GM12878 (cell line): ENCODE results near the gene ZNF668. TPM values are rescaled to one million over a fixed set of nuclear protein-coding genes. Genes with fewer than 3 reads are reported as not detected.
A peak's percentile ranks its signal among the peaks of the same experiment; 100 is the strongest.

Experiments
- ATAC-seq: fragments of 200-7000 bp; cut with Tn5 transposase; 3 replicates; pipeline ENCODE4 v1.9.1; 2020; ENCODE audit warnings: mild to moderate bottlenecking, moderate library complexity
- Bru-seq: library from RNA; stranded (reverse); fragments of 400-500 nt; gene quantifications from one replicate; lab custom pipeline; 2021; lab: Mats Ljungman, UMichigan
- BruChase-seq, 2 experiments: library from RNA; stranded (reverse); fragments of 400-500 nt; gene quantifications; one replicate each; lab custom pipeline; 2021; lab: Mats Ljungman, UMichigan
- BruUV-seq: library from RNA; stranded (reverse); fragments of 400-500 nt; replicated peaks from 2 replicates; lab custom pipeline; 2021; lab: Mats Ljungman, UMichigan
- CTCF ChIA-PET: fragments of 300-600 bp; sonication (Branson Sonifier 250); formaldehyde crosslinking; extraction: SDS; loops from one replicate; lab custom pipeline; 2021; ENCODE audit warnings: inconsistent platforms; lab: Yijun Ruan, JAX
- POLR2A ChIA-PET: fragments of 350-600 bp; formaldehyde crosslinking; extraction: SDS; loops from one replicate; lab custom pipeline; 2021; ENCODE audit warnings: inconsistent platforms; lab: Charles Lee
- RAD21 ChIA-PET: fragments of 300-600 bp; sonication (Branson Sonifier 250); formaldehyde crosslinking; loops from one replicate; lab custom pipeline; 2023; ENCODE audit warnings: antibody characterized with exemption; ENCODE audit not compliant: unreplicated experiment; lab: Charles Lee
- SMC1A ChIA-PET: fragments of 300-600 bp; sonication (Branson Sonifier 250); formaldehyde crosslinking; loops from one replicate; lab custom pipeline; 2023; ENCODE audit not compliant: unreplicated experiment, uncharacterized antibody; lab: Charles Lee
- DNase-seq: peaks from one replicate; pipeline ENCODE4 v3.0.0-alpha.2; 2011; ENCODE audit warnings: low read depth, low spot score
- FAIRE-seq: peaks from 3 replicates; lab custom pipeline; 2011; peaks lifted over from hg19 to GRCh38; lab: Jason Lieb, UNC
- H2AFZ ChIP-seq: 2 replicates; pipeline ENCODE4 v1.6.0; 2011; ENCODE audit warnings: low read depth, low read length, control low read depth; ENCODE audit not compliant: control insufficient read depth
- H3K27ac ChIP-seq: 2 replicates; pipeline ENCODE4 v1.5.1; 2011; ENCODE audit warnings: control low read depth; ENCODE audit not compliant: control insufficient read depth, insufficient read depth
- H3K27me3 ChIP-seq, 2 experiments: replicated peaks in 1 of 2; 2 replicates each; pipeline versions ENCODE4 v1.6.0 to v1.6.1; 2011; ENCODE audit warnings: low read length in 1 of 2; ENCODE audit not compliant: control insufficient read depth in 2 of 2, insufficient read depth in 2 of 2
- H3K36me3 ChIP-seq, 2 experiments: 2 replicates each; pipeline ENCODE4 v1.5.1; 2011; ENCODE audit warnings: low read length in 1 of 2; ENCODE audit not compliant: control insufficient read depth in 2 of 2, insufficient read depth in 2 of 2
- H3K4me1 ChIP-seq: 2 replicates; pipeline ENCODE4 v1.6.1; 2011; ENCODE audit warnings: mild to moderate bottlenecking, low read length, moderate library complexity, mixed read lengths; ENCODE audit not compliant: control insufficient read depth, insufficient read depth
- H3K4me2 ChIP-seq: 2 replicates; pipeline ENCODE4 v1.6.0; 2011; ENCODE audit warnings: control low read depth; ENCODE audit not compliant: control insufficient read depth, insufficient read depth
- H3K4me3 ChIP-seq: fragments of 200-600 bp; sonication (generic); 2 replicates; pipeline ENCODE4 v1.5.1; 2016
- H3K79me2 ChIP-seq: 2 replicates; pipeline ENCODE4 v1.6.0; 2011; ENCODE audit warnings: low read length; ENCODE audit not compliant: control insufficient read depth, insufficient read depth
- H3K9ac ChIP-seq: 2 replicates; pipeline ENCODE4 v1.8.0; 2011; ENCODE audit warnings: low read length, control low read depth, mixed read lengths; ENCODE audit not compliant: control insufficient read depth, insufficient read depth
- H3K9me3 ChIP-seq: replicated peaks from 3 replicates; pipeline ENCODE4 v1.5.1; 2011; ENCODE audit warnings: mild to moderate bottlenecking, low read length; ENCODE audit not compliant: control insufficient read depth, insufficient read depth
- H4K20me1 ChIP-seq: 2 replicates; pipeline ENCODE4 v1.6.0; 2011; ENCODE audit not compliant: control insufficient read depth, insufficient read depth
- ASH2L ChIP-seq: fragments of 300-600, 200-600 bp; sonication (generic); IDR thresholded peaks from 2 replicates; pipeline ENCODE4 v1.6.1; 2017; ENCODE audit warnings: low read depth, mild to moderate bottlenecking, borderline replicate concordance
- BHLHE40 ChIP-seq, 2 experiments: fragments of 450-650 bp in 1 of 2; IDR thresholded peaks; 2 replicates each; pipeline ENCODE4 v1.6.1; 2011 to 2017; ENCODE audit warnings: low read depth in 2 of 2, borderline replicate concordance in 1 of 2, improper control_type of control experiment in 1 of 2, low read length in 1 of 2, mild to moderate bottlenecking in 1 of 2
- CBX3 ChIP-seq: fragments of 200-600 bp; sonication (generic); IDR thresholded peaks from 2 replicates; pipeline ENCODE4 v1.6.1; 2016; ENCODE audit warnings: low read depth, borderline replicate concordance
- EZH2 ChIP-seq: IDR thresholded peaks from 2 replicates; pipeline ENCODE4 v1.6.1; 2012; ENCODE audit warnings: low read depth, mild to moderate bottlenecking, control low read depth, inconsistent platforms, low read length, borderline replicate concordance; ENCODE audit not compliant: control insufficient read depth
- KAT2A ChIP-seq: conservative IDR thresholded peaks from 2 replicates; pipeline ENCODE4 v1.6.1; 2011; ENCODE audit warnings: low read depth, low read length; ENCODE audit not compliant: control insufficient read depth
- MTA3 ChIP-seq: IDR thresholded peaks from 2 replicates; pipeline ENCODE4 v1.6.1; 2012; ENCODE audit warnings: low read length, inconsistent platforms, borderline replicate concordance
- NR2F1 ChIP-seq: fragments of 450-650 bp; conservative IDR thresholded peaks from 2 replicates; pipeline ENCODE4 v1.6.1; 2017; ENCODE audit warnings: mild to moderate bottlenecking
- POLR2AphosphoS5 ChIP-seq: IDR thresholded peaks from 2 replicates; pipeline ENCODE4 v1.6.1; 2011; ENCODE audit warnings: mild to moderate bottlenecking, low read length, inconsistent platforms
- RAD21 ChIP-seq: IDR thresholded peaks from 2 replicates; pipeline ENCODE4 v1.6.1; 2011; ENCODE audit warnings: mild to moderate bottlenecking, low read depth, low read length, moderate library complexity; ENCODE audit not compliant: insufficient read depth
- RAD51 ChIP-seq: fragments of 450-650 bp; IDR thresholded peaks from 2 replicates; pipeline ENCODE4 v1.6.1; 2016; ENCODE audit warnings: moderate library complexity, mild to moderate bottlenecking, inconsistent platforms
- YY1 ChIP-seq: IDR thresholded peaks from 2 replicates; pipeline ENCODE4 v1.6.1; 2011; ENCODE audit warnings: low read depth, mild to moderate bottlenecking, low read length
- WGBS: methylation state at CpG from one replicate; pipeline ENCODE4 v1.1.6; 2016; ENCODE audit warnings: low lambda C conversion rate; ENCODE audit not compliant: insufficient replicate concordance, insufficient coverage; ENCODE audit errors: missing lambda C conversion rate; 5-methylcytosine and 5-hydroxymethylcytosine counted together
- in situ Hi-C: fragments of 300-500 bp; cut with MboI; formaldehyde crosslinking; loops from 9 replicates; pipeline ENCODE4 v1.14.3; 2018; ENCODE audit warnings: mixed read lengths
- intact Hi-C: fragments of 100-400 bp; cut with micrococcal nuclease; formaldehyde crosslinking; loops from one replicate; pipeline ENCODE4 v1.14.2; 2022; ENCODE audit not compliant: unreplicated experiment
- long read RNA-seq, 2 experiments: library from polyadenylated mRNA; unstranded; transcript quantifications; one replicate each; pipeline ENCODE4 v2.0.0, GENCODE V29; 2019 to 2020
- polyA minus RNA-seq, 3 experiments: library from RNA; depleted of rRNA, polyadenylated mRNA; stranded (reverse); fragments of >200 nt; gene quantifications; 2 replicates each; pipeline ENCODE4 v1.2.3, GENCODE V29; 2011
- polyA plus RNA-seq, 11 experiments: library from polyadenylated mRNA; depleted of rRNA in 4 of 11; unstranded in 6 of 11; stranded (reverse) in 5 of 11; fragments of >200 nt; fragmentation: Nextera tagmentation in 4 of 11; fragmentation: Illumina TruSeq in 1 of 11; extraction: Ambion mirVana in 4 of 11; extraction: Trizol in 1 of 11; gene quantifications; 1 replicate in 1 of 11; 2 replicates in 10 of 11; pipeline versions ENCODE4 v1.2.1 to v1.2.3, GENCODE V29; 2011 to 2016; ENCODE audit warnings: inconsistent platforms in 2 of 11, missing spikeins in 2 of 11, low read depth in 1 of 11
- total RNA-seq, 4 experiments: library from RNA; depleted of rRNA in 3 of 4; stranded (reverse); fragments of >200 nt in 3 of 4; fragmentation: Illumina TruSeq in 1 of 4; extraction: Trizol in 1 of 4; gene quantifications; 2 replicates each; pipeline versions ENCODE4 v1.2.1 to v1.2.3, GENCODE V29; 2013 to 2021
- TF ChIP-seq, protein P1 (sequence below): fragments of 450-650 bp; IDR thresholded peaks from 2 replicates; pipeline ENCODE4 v1.6.1; 2017; ENCODE audit warnings: mild to moderate bottlenecking, moderate library complexity

ZNF668 gene
- total RNA-seq (2013; cell fraction: nucleolus; rRNA removed) = 11.4 and 12.4 TPM in 2 replicates
- 10.0 and 11.3 TPM in 2 replicates for total RNA-seq (2014; rRNA removed)
- 3.2 and 3.8 TPM in 2 replicates for total RNA-seq (2014; rRNA removed; fragmentation: Illumina TruSeq; extraction: Trizol)
- 20.3 and 20.7 TPM in 2 replicates for total RNA-seq (2021)
- 2.2 TPM for polyA plus RNA-seq (2011; ENCODE audit: low read depth)
- polyA plus RNA-seq (2011; rRNA removed) = 5.7 and 5.8 TPM in 2 replicates
- 8.9 and 11.8 TPM in 2 replicates for polyA plus RNA-seq (2011; cell fraction: cytosol; rRNA removed)
- polyA plus RNA-seq (2011; cell fraction: nucleus; rRNA removed) = 11.0 and 16.0 TPM in 2 replicates
- 6.3 and 6.6 TPM in 2 replicates for polyA plus RNA-seq (2012)
- polyA plus RNA-seq (2014; fragmentation: Illumina TruSeq; extraction: Trizol) = 2.4 and 6.8 TPM in 2 replicates
- polyA plus RNA-seq (2014; fragmentation: Nextera tagmentation; extraction: Ambion mirVana) = under 1 TPM in 1 of 2 experiments, not detected in 1; 0.05 TPM
- 10.0 and 12.2 TPM in 2 replicates for polyA plus RNA-seq (2014; rRNA removed)
- 10 to 100 TPM; 12.6 to 15.7 TPM for polyA plus RNA-seq (2016; fragmentation: Nextera tagmentation; extraction: Ambion mirVana)
- polyA minus RNA-seq (2011; rRNA and poly(A)+ RNA removed) = 10.3 and 16.6 TPM in 2 replicates
- polyA minus RNA-seq (2011; cell fraction: cytosol; rRNA and poly(A)+ RNA removed) = 8.8 and 9.8 TPM in 2 replicates
- 7.9 and 13.5 TPM in 2 replicates for polyA minus RNA-seq (2011; cell fraction: nucleus; rRNA and poly(A)+ RNA removed)
- percentile 63 among the genes with signal in this experiment for Bru-seq, nascent RNA
- percentile 62 among the genes with signal in this experiment for BruChase-seq, experiment 1, labeled RNA remaining after a 6-hour chase
- percentile 67 among the genes with signal in this experiment for BruChase-seq, experiment 2, labeled RNA remaining after a 2-hour chase
- long read RNA-seq, experiment 1, transcript ZNF668-201 (3 exons, 2,762 nt) = major isoform, 15 of 17 reads
- long read RNA-seq, experiment 1, partial matches to known transcripts = 0 of 17 reads
- long read RNA-seq, experiment 1, other reads (novel, unspliced or antisense) = 2 of 17 reads
- long read RNA-seq, experiment 2, partial matches to known transcripts = 0 of 3 reads
- long read RNA-seq, experiment 2, other reads (novel, unspliced or antisense) = 1 of 3 reads

DNA sequence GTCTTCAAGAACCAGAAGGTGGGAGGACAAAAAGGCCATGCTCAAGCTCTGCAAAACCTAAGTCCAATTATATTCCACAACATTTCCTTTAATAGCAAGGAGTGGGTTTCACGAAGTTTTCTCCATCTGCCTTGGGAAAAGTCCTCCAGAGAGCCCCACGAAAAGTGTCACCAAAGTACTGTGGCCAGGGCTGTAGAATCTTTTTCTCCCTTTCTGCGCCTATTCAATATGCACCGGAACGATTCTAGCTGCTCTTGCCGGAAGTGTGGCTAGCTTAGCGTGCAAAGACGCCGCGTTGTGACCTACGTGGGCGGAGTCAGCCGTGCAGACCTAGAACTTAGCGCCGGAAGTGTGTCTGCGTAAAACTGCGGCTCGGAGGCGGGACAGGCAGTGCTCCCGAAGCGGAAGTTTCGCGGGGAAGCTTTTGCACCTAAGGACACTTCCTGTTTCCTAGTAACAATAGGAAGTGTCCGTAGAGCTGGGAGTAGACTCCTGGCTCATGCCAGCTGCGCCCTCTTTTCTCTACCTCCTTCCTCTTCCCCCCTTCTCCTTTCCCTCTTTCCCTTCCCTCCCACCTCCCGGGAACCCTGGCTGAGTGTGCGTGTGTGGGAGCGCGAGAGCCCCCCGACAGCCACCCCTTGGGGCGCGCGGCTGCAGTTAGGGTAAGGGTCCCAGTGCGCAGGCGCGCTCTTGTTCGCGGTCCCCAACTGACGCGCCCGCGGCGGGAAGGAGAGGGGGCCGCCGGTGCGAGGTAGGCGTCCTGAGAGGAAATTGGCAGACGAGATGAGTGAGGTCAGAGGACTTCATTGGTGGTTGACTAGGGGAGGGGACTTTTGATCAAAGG lies at the start of gene ZNF668, which contains the start of gene ZNF646:
Gene ZNF668 (minus strand): TSS at position 271 of the 844 bp plus-strand sequence. CDS start 9,781 bp downstream, outside the sequence.
Gene ZNF646 (plus strand): TSS at position 453 of the 844 bp plus-strand sequence. CDS start 1,903 bp downstream, outside the sequence.
- H3K4me2 ChIP-seq = peak within 1 kb of the TSS; percentile 82
- in situ Hi-C loops (no loop called here), intact Hi-C loops (loop anchor here (1.0 to 10.0 kb wide), 4 partner anchors 20 to 79 kb away; partner anchors contain the start of genes STX4 and VKORC1)
- no peaks in the 10 kb centered on the region for H3K9me3 ChIP-seq
- DNase-seq (peak; percentile 96), ATAC-seq (peak; percentile 84), FAIRE-seq (peak; percentile 99)
- peaks cover 47% of the 10 kb centered on the region for H3K79me2 ChIP-seq
- peak within 1 kb of the TSS; percentile 86 for H3K4me3 ChIP-seq
- ChIA-PET CTCF (interaction anchor here (0.8 to 2.4 kb wide), 12 partner anchors 18 to 795 kb away, joined by 3 to 15 read pairs (median 4); partner anchors contain the start of gene HSD3B7), POLR2A (interaction anchor here (0.5 to 4.2 kb wide), 15 partner anchors 9 to 384 kb away, joined by 3 to 21 read pairs (median 5); partner anchors contain the start of genes ARMC5, BCKDK, KAT8 and SETD1A), SMC1A (interaction anchor here (0.8 to 2.8 kb wide), 10 partner anchors 18 to 386 kb away, joined by 3 to 10 read pairs (median 6); partner anchors contain the start of genes FUS, HSD3B7, ITGAX and KAT8), RAD21 (interaction anchor here (0.6 to 1.9 kb wide), 15 partner anchors 18 to 795 kb away, joined by 3 to 16 read pairs (median 7); partner anchors contain the start of genes ARMC5, FUS, HSD3B7 and KAT8)
- peaks cover 3% of the 10 kb centered on the region; the same call in 1 of the 2 replicates for H3K4me1 ChIP-seq
- H4K20me1 ChIP-seq = no peaks in the 10 kb centered on the region
- peak within 1 kb of the TSS; percentile 89 for H3K27ac ChIP-seq
- peak within 1 kb of the TSS; percentile 90 for H3K9ac ChIP-seq
- H2AFZ ChIP-seq = peak within 1 kb of the TSS; percentile 74
- H3K36me3 ChIP-seq = peaks cover 8 to 14% of the 10 kb centered on the region in 2 experiments; a peak in 3 of 4 replicates
- H3K27me3 ChIP-seq = no peaks in the 10 kb centered on the region
- no TSS peak for BruUV-seq
- under 1% methylated on average over 48 of the region's 48 CpGs for WGBS
- peak; percentile 54 to 55; a peak in 2 of 4 replicates for TF ChIP-seq BHLHE40 (IDR thresholded peaks at IDR 0.05; ENCODE audit: borderline replicate concordance in 1 of 2, low read depth in 2 of 2, low read length in 1 of 2)
- TF ChIP-seq ASH2L = no peak
- TF ChIP-seq KAT2A = no peak
- no peak for TF ChIP-seq NR2F1
- TF ChIP-seq MTA3 = no peak; the same call in 1 of the 2 replicates
- TF ChIP-seq EZH2 = no peak
- TF ChIP-seq, protein P1, sequence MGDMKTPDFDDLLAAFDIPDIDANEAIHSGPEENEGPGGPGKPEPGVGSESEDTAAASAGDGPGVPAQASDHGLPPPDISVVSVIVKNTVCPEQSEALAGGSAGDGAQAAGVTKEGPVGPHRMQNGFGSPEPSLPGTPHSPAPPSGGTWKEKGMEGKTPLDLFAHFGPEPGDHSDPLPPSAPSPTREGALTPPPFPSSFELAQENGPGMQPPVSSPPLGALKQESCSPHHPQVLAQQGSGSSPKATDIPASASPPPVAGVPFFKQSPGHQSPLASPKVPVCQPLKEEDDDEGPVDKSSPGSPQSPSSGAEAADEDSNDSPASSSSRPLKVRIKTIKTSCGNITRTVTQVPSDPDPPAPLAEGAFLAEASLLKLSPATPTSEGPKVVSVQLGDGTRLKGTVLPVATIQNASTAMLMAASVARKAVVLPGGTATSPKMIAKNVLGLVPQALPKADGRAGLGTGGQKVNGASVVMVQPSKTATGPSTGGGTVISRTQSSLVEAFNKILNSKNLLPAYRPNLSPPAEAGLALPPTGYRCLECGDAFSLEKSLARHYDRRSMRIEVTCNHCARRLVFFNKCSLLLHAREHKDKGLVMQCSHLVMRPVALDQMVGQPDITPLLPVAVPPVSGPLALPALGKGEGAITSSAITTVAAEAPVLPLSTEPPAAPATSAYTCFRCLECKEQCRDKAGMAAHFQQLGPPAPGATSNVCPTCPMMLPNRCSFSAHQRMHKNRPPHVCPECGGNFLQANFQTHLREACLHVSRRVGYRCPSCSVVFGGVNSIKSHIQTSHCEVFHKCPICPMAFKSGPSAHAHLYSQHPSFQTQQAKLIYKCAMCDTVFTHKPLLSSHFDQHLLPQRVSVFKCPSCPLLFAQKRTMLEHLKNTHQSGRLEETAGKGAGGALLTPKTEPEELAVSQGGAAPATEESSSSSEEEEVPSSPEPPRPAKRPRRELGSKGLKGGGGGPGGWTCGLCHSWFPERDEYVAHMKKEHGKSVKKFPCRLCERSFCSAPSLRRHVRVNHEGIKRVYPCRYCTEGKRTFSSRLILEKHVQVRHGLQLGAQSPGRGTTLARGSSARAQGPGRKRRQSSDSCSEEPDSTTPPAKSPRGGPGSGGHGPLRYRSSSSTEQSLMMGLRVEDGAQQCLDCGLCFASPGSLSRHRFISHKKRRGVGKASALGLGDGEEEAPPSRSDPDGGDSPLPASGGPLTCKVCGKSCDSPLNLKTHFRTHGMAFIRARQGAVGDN = no peak
- TF ChIP-seq CBX3 = no peak
- TF ChIP-seq YY1 = peak; percentile 71
- TF ChIP-seq RAD21 = no peak
- peak; percentile 84 for TF ChIP-seq POLR2AphosphoS5
- no peak for TF ChIP-seq RAD51
